ENCODE data around the gene USP20. TPM values are rescaled to one million over a fixed set of nuclear protein-coding genes. Genes with fewer than 3 reads are reported as not detected.
"Not testable (repeated sequence)": the region's sequence is repeated elsewhere in the genome, so short reads cannot be mapped to it uniquely, and the experiment has no call there.

The USP20 gene
- total RNA-seq, 2 donors from 2014 or later, result 34.7 to 44.3 TPM

DNA sequence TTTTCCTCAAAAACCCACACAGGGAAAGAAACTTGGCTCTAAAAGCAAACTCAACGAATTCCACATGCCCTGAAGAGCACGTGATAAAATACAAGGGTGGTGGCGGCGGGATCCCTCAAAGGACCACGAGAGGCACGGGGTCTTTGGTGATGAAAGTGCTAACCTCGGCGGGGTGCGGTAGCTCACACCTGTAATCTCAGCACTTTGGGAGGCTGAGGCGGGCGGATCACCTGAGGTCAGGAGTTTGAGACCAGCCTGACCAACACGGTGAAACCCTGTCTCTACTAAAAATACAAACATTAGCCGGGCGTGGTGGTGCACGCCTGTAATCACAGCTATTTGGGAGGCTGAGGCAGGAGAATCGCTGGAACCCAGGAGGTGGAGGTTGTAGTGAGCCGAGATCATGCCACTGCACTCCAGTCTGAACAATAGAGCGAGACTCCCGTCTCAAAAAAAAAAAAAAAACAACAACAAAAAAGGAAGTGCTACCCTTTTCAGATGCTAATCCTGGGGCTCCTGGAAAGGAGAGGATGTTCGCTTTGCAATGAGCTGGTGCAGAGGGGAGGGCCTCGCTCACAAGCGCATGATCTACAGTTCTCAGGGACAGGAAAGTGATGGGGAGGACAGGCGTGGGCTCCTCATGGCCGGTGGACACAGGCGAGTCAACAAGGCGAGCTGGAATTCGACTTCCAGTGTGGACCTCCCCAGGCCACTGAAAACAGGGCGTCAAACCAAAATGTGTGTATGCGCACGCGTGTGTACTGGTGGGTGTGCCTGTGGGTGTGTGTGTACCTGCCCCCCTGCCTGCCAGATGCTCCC, 54.1 kb downstream of the USP20 start:
- ATAC-seq (no peak), DNase-seq (ENCODE audit: low spot score) (no peak)
- H3K9me3 Mint-ChIP-seq, result no peaks in the 10 kb centered on the region
- peak overlapping the region; percentile 84 for H3K4me3 Mint-ChIP-seq
- no peaks in the 10 kb centered on the region for H3K36me3 Mint-ChIP-seq
- peaks cover 75 to 86% of the 10 kb centered on the region in 2 donors for H3K4me1 Mint-ChIP-seq (ENCODE audit: low read depth in 2 of 2)
- H3K27me3 Mint-ChIP-seq, result no peaks in the 10 kb centered on the region
- H3K27ac Mint-ChIP-seq, result peak overlapping the region; percentile 97 to 98

- ATAC-seq (peak; percentile 31 to 55), DNase-seq (ENCODE audit: low spot score) (peak; percentile 82)
- Mint-ChIP-seq H3K36me3 (no peaks in the 10 kb centered on the region), H3K4me1 (ENCODE audit: low read depth in 2 of 2) (peaks cover 76 to 86% of the 10 kb centered on the region in 2 donors), H3K9me3 (no peaks in the 10 kb centered on the region), H3K27me3 (no peaks in the 10 kb centered on the region), H3K27ac (peak overlapping the region; percentile 97 to 98), H3K4me3 (peak overlapping the region; percentile 84)
Observed at GRCh38 chr9:129889941-129890717, 54.9 kb downstream of the USP20 start.

- ATAC-seq; H3K36me3 Mint-ChIP-seq; H3K27me3 Mint-ChIP-seq; H3K9me3 Mint-ChIP-seq; DNase-seq (ENCODE audit: low spot score): not testable (repeated sequence)
- peak overlapping the region; percentile 97 to 98 for H3K27ac Mint-ChIP-seq
- peaks cover 75 to 81% of the 10 kb centered on the region in 2 donors for H3K4me1 Mint-ChIP-seq (ENCODE audit: low read depth in 2 of 2)
- peak overlapping the region; percentile 84 for H3K4me3 Mint-ChIP-seq
Observed at GRCh38 chr9:129890718-129891299, 55.6 kb downstream of the USP20 start.

DNA sequence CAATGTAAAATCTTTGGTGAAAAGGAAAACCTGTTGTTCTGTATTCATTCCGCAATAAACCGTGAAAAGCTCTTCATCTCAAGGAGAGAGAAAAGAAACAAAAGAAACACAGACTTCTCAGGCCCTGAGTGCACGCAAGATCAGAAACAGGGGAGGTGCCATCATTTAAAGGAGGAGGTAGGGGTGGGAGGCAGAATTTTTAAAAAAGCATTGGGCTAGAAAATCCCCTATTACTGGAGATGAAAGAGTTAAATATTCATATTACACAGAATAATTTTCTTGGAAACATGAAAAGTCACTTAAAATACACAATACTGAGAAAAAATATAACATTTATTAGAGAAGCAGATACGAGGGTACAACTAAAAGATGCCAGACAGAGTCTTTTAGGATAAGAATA, 56.3 kb downstream of the USP20 start:
- H3K36me3 Mint-ChIP-seq, result peaks cover 9% of the 10 kb centered on the region
- H3K27me3 Mint-ChIP-seq, result no peaks in the 10 kb centered on the region
- peak overlapping the region; percentile 97 to 98 for H3K27ac Mint-ChIP-seq
- ATAC-seq (no peak), DNase-seq (ENCODE audit: low spot score) (no peak)
- H3K9me3 Mint-ChIP-seq, result no peaks in the 10 kb centered on the region
- H3K4me1 Mint-ChIP-seq (ENCODE audit: low read depth in 2 of 2), result peaks cover 78 to 83% of the 10 kb centered on the region in 2 donors
- peak overlapping the region; percentile 84 for H3K4me3 Mint-ChIP-seq

GRCh38 chr9:129894120-129894823, 59.0 kb downstream of the USP20 start:
- H3K27me3 Mint-ChIP-seq, result no peaks in the 10 kb centered on the region
- no peak for DNase-seq (ENCODE audit: low spot score)
- H3K36me3 Mint-ChIP-seq, result peaks cover 21% of the 10 kb centered on the region

GRCh38 chr9:129895376-129896268, 60.4 kb downstream of the USP20 start:
- peak overlapping the region; percentile 83 to 98 for H3K27ac Mint-ChIP-seq
- H3K9me3 Mint-ChIP-seq, result no peaks in the 10 kb centered on the region
- ATAC-seq, result no peak
- peaks cover 49 to 54% of the 10 kb centered on the region in 2 donors for H3K4me1 Mint-ChIP-seq (ENCODE audit: low read depth in 2 of 2)
- H3K27me3 Mint-ChIP-seq, result no peaks in the 10 kb centered on the region
- peak overlapping the region; percentile 50 for H3K4me3 Mint-ChIP-seq
- peaks cover 21% of the 10 kb centered on the region for H3K36me3 Mint-ChIP-seq
- no peak for DNase-seq (ENCODE audit: low spot score)

More at GRCh38 chr9:129894120-129894823, 59.0 kb downstream of the USP20 start:
- Mint-ChIP-seq H3K27ac (peak overlapping the region; percentile 83 to 98), H3K4me1 (ENCODE audit: low read depth in 2 of 2) (peaks cover 62 to 64% of the 10 kb centered on the region in 2 donors), H3K9me3 (no peaks in the 10 kb centered on the region), H3K4me3 (peak overlapping the region; percentile 58)
- ATAC-seq, result no peak

DNA sequence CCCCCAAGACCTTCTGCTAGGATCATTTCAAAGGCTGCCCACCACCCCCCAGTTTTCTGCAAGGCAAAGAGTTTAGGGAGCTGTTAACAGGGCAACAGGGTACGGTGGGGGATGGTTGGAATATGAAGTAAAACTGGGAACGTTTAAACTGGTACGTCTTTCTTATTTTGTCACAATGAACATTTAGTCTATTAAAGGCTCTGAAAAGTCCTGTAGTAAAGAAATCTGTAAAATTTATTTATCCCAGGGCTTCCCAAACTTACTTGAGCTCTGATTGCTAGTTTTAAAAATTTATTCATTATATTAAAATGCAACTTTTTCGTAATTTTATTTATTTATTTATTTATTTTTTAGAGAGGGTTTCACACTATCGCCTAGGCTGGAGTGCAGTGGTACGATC, 62.0 kb downstream of the USP20 start:
- Mint-ChIP-seq H3K9me3 (no peaks in the 10 kb centered on the region), H3K27me3 (no peaks in the 10 kb centered on the region), H3K27ac (peak overlapping the region; percentile 67 to 83), H3K36me3 (peaks cover 21% of the 10 kb centered on the region), H3K4me1 (ENCODE audit: low read depth in 2 of 2) (peaks cover 32 to 42% of the 10 kb centered on the region in 2 donors), H3K4me3 (no peak overlapping the region)
- ATAC-seq, result no peak
- DNase-seq (ENCODE audit: low spot score), result no peak

GRCh38 chr9:129898185-129898584, 62.9 kb downstream of the USP20 start:
- H3K27ac Mint-ChIP-seq, result peak overlapping the region; percentile 81 to 83
- no peak overlapping the region for H3K4me3 Mint-ChIP-seq
- H3K27me3 Mint-ChIP-seq, result no peaks in the 10 kb centered on the region
- DNase-seq (ENCODE audit: low spot score), result no peak
- ATAC-seq, result no peak
- no peaks in the 10 kb centered on the region for H3K9me3 Mint-ChIP-seq
- H3K36me3 Mint-ChIP-seq, result peaks cover 21% of the 10 kb centered on the region
- peaks cover 25 to 38% of the 10 kb centered on the region in 2 donors for H3K4me1 Mint-ChIP-seq (ENCODE audit: low read depth in 2 of 2)

GRCh38 chr9:129899620-129900019, 64.4 kb downstream of the USP20 start:
- no peak for DNase-seq (ENCODE audit: low spot score)
- Mint-ChIP-seq H3K36me3 (peaks cover 27% of the 10 kb centered on the region), H3K9me3 (no peaks in the 10 kb centered on the region), H3K27ac (peak overlapping the region; percentile 43 to 81), H3K27me3 (no peaks in the 10 kb centered on the region), H3K4me3 (no peak overlapping the region), H3K4me1 (ENCODE audit: low read depth in 2 of 2) (peaks cover 18 to 37% of the 10 kb centered on the region in 2 donors)
- ATAC-seq, result no peak

- no peaks in the 10 kb centered on the region for H3K27me3 Mint-ChIP-seq
- DNase-seq (ENCODE audit: low spot score) (no peak), ATAC-seq (no peak)
- peaks cover 13 to 33% of the 10 kb centered on the region in 2 donors for H3K4me1 Mint-ChIP-seq (ENCODE audit: low read depth in 2 of 2)
- peak overlapping the region; percentile 43 to 78 for H3K27ac Mint-ChIP-seq
- H3K36me3 Mint-ChIP-seq, result peaks cover 35% of the 10 kb centered on the region
- no peaks in the 10 kb centered on the region for H3K9me3 Mint-ChIP-seq
- H3K4me3 Mint-ChIP-seq, result no peak overlapping the region
Observed at GRCh38 chr9:129900263-129901027, 65.2 kb downstream of the USP20 start.

GRCh38 chr9:129901993-129902739, 66.9 kb downstream of the USP20 start:
- no peaks in the 10 kb centered on the region for H3K27me3 Mint-ChIP-seq
- no peaks in the 10 kb centered on the region for H3K9me3 Mint-ChIP-seq
- H3K4me1 Mint-ChIP-seq (ENCODE audit: low read depth in 2 of 2), result peaks cover under 1 to 25% of the 10 kb centered on the region in 2 donors
- no peak overlapping the region for H3K4me3 Mint-ChIP-seq
- DNase-seq (ENCODE audit: low spot score) (no peak), ATAC-seq (no peak)
- peak overlapping the region; percentile 43 to 78 for H3K27ac Mint-ChIP-seq
- peaks cover 33% of the 10 kb centered on the region for H3K36me3 Mint-ChIP-seq
